Glutamatergic neuron (in vitro differentiated cells): ENCODE measurements around the gene ZNF740. TPM values are rescaled to one million over a fixed set of nuclear protein-coding genes. Genes with fewer than 3 reads are reported as not detected.

Source experiments
- DNase-seq: peaks from one replicate; pipeline ENCODE4 v3.0.0; 2022
- H3K27ac Mint-ChIP-seq: one replicate; pipeline ENCODE4 v1.8.0; 2020; ENCODE audit warnings: mild to moderate bottlenecking, mixed read lengths, inconsistent platforms; ENCODE audit not compliant: unreplicated experiment
- H3K27me3 Mint-ChIP-seq: one replicate; pipeline ENCODE4 v1.8.0; 2020; ENCODE audit warnings: mild to moderate bottlenecking, moderate library complexity, mixed read lengths, inconsistent platforms; ENCODE audit not compliant: unreplicated experiment
- H3K36me3 Mint-ChIP-seq: one replicate; pipeline ENCODE4 v1.8.0; 2020; ENCODE audit warnings: mild to moderate bottlenecking, mixed read lengths, inconsistent platforms; ENCODE audit not compliant: unreplicated experiment
- H3K4me1 Mint-ChIP-seq: one replicate; pipeline ENCODE4 v1.8.0; 2020; ENCODE audit warnings: mild to moderate bottlenecking, low read depth, mixed read lengths, inconsistent platforms; ENCODE audit not compliant: unreplicated experiment
- H3K4me3 Mint-ChIP-seq: one replicate; pipeline ENCODE4 v1.8.0; 2020; ENCODE audit warnings: mild to moderate bottlenecking, mixed read lengths, inconsistent platforms; ENCODE audit not compliant: unreplicated experiment
- H3K9me3 Mint-ChIP-seq: one replicate; pipeline ENCODE4 v1.8.0; 2020; ENCODE audit warnings: mild to moderate bottlenecking, moderate library complexity, mixed read lengths, inconsistent platforms; ENCODE audit not compliant: unreplicated experiment
- CTCF ChIP-seq: fragments of 200-600 bp; sonication (generic); IDR thresholded peaks from one replicate; pipeline ENCODE4 v1.5.0; 2021; ENCODE audit not compliant: partially characterized antibody, unreplicated experiment
- total RNA-seq: library from RNA; stranded (reverse); fragmentation: NEBNext Ultra II Directional; extraction: Animal tissue kit (Norgen Biotek cat#: 25700); gene quantifications from one replicate; pipeline ENCODE4 v1.2.1, GENCODE V29; 2021; ENCODE audit not compliant: unreplicated experiment

The ZNF740 gene
- total RNA-seq, 1 donor from 2014 or later = 38.2 TPM

DNA sequence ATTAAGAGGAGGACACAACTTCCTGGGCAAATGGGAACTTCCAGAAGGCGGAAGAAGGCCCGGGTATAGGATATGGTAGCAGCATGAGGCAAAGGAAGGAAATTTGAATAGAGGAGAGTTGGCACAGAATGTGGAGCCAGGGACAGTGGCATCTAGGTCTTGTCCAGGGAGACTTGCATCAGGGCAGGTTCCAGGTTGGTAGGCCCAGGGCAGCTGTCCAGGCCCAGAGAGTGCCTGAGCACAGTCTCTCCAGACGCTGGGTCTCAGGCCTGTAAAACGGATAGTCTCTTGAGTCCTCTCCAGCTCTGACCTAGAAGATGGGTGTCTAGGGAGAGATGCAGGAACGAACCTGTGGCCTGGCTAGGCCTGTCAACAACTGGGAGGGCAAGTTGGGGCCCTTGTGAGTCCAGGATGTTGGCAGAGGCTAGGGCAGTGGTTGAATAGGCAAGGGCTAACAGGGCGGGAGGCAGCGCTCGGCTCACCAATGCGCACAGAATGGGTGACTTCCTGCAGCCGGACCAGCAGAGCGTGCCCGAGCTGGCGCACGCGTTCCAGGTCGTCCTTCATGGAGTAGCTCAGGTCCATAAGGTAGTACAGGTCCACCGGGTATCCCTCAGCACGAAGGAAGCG, 16.6 kb downstream of the ZNF740 start:
- Mint-ChIP-seq H3K36me3 (no peaks in the 10 kb centered on the region), H3K9me3 (peaks cover under 1% of the 10 kb centered on the region), H3K4me1 (no peaks in the 10 kb centered on the region), H3K27ac (no peak overlapping the region), H3K4me3 (no peak overlapping the region), H3K27me3 (peaks cover 27% of the 10 kb centered on the region)
- no peak for DNase-seq
- no peak for TF ChIP-seq CTCF

DNA sequence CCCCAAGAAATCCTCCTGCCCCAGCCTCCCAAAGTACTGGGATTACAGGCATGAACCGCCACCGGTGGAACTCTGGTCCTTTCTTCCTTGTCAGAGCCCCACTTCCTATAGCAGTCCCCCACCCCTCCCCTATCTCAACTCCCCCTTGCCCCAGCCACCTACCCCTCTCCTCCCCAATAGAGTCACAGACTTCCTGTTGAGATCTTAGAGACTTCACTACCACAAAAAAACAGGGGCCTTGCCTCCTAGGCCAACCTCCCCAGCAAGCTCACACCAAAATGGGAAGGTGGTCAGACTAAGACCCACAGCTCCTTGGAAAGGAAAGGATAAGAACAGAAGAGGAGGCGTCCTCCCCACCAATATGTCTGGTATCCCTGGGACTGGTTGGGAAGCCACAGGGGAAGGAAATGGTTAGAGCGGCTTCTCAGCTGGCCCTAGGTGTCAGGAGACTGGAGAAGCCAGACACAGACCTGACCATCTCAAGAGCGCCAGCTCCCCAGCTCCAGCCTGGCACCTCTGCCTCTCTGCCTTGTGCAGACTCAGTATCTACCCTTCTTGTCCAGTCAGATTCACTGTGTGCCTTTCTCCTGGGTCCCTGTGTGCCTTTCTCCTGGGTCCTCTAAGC, 18.1 kb downstream of the ZNF740 start:
- Mint-ChIP-seq H3K36me3 (no peaks in the 10 kb centered on the region), H3K9me3 (peaks cover 3% of the 10 kb centered on the region), H3K27ac (no peak overlapping the region), H3K4me1 (no peaks in the 10 kb centered on the region), H3K27me3 (peaks cover 21% of the 10 kb centered on the region), H3K4me3 (no peak overlapping the region)
- DNase-seq = no peak
- no peak for TF ChIP-seq CTCF

DNA sequence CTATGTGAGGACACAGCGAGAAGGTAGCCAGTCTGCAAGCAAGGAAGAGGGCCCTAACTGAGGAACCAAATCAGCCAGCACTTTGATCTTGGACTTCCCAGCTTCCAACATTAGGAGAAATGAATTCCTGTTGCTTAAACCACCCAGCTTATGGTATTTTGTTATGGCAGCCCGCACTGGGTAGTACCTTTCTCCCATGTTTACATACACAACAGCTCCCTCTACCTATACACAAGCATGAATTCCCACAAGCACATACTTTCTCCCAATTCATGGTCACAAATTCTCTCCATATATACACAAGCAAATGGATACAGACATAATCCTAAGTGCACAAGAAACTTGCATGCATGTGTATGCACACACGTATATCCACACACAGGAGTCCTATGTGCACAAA, 19.2 kb downstream of the ZNF740 start:
- peaks cover 3% of the 10 kb centered on the region for H3K9me3 Mint-ChIP-seq
- H3K27ac Mint-ChIP-seq = no peak overlapping the region
- no peaks in the 10 kb centered on the region for H3K4me1 Mint-ChIP-seq
- peaks cover 20% of the 10 kb centered on the region for H3K27me3 Mint-ChIP-seq
- DNase-seq = no peak
- H3K36me3 Mint-ChIP-seq = no peaks in the 10 kb centered on the region
- no peak for TF ChIP-seq CTCF
- no peak overlapping the region for H3K4me3 Mint-ChIP-seq

GRCh38 chr12:53200107-53200457, 19.6 kb downstream of the ZNF740 start:
- Mint-ChIP-seq H3K4me1 (no peaks in the 10 kb centered on the region), H3K27me3 (peaks cover 20% of the 10 kb centered on the region), H3K27ac (no peak overlapping the region), H3K36me3 (no peaks in the 10 kb centered on the region), H3K9me3 (peaks cover 3% of the 10 kb centered on the region), H3K4me3 (no peak overlapping the region)
- no peak for DNase-seq
- no peak for TF ChIP-seq CTCF

GRCh38 chr12:53200458-53201176, 20.1 kb downstream of the ZNF740 start:
- peaks cover 16% of the 10 kb centered on the region for H3K27me3 Mint-ChIP-seq
- no peak overlapping the region for H3K27ac Mint-ChIP-seq
- no peak for DNase-seq
- no peak overlapping the region for H3K4me3 Mint-ChIP-seq
- H3K4me1 Mint-ChIP-seq = no peaks in the 10 kb centered on the region
- no peak for TF ChIP-seq CTCF
- no peaks in the 10 kb centered on the region for H3K36me3 Mint-ChIP-seq
- H3K9me3 Mint-ChIP-seq = peaks cover 3% of the 10 kb centered on the region
